Adrenal gland (tissue), 12 donors: ENCODE data around the gene KRCC1. TPM values are rescaled to one million over a fixed set of nuclear protein-coding genes. Genes with fewer than 3 reads are reported as not detected.

ENCODE experiments used
- DNase-seq, 7 donors: peaks; one replicate each; pipeline ENCODE4 v3.0.0-alpha.2; 2019 to 2020
- H3K27ac ChIP-seq, 5 donors: fragments of 200-600 bp; sonication (generic) in 4 of 5; 1 replicate in 3 of 5; 2 replicates in 2 of 5; pipeline versions ENCODE4 v1.5.1 to v1.8.0; 2016 to 2020; ENCODE audit warnings: mild to moderate bottlenecking in 1 of 5
- H3K27me3 ChIP-seq: fragments of 200-600 bp; 2 replicates; pipeline ENCODE4 v1.8.0; 2021
- H3K36me3 ChIP-seq, 2 donors: fragments of 200-600 bp; replicated peaks in 1 of 2; 1 replicate in 1 of 2; 2 replicates in 1 of 2; pipeline versions ENCODE4 v1.5.1 to v1.8.0; 2018 to 2022
- H3K4me1 ChIP-seq, 2 donors: fragments of 200-600 bp; replicated peaks in 1 of 2; 1 replicate in 1 of 2; 2 replicates in 1 of 2; pipeline versions ENCODE4 v1.5.1 to v1.8.0; 2018 to 2021
- H3K4me3 ChIP-seq, 4 donors: fragments of 200-600 bp; sonication (generic) in 3 of 4; one replicate each; pipeline ENCODE4 v1.5.1; 2016 to 2018
- H3K9me3 ChIP-seq, 3 donors: fragments of 200-600 bp; sonication (generic) in 1 of 3; replicated peaks in 1 of 3; 1 replicate in 2 of 3; 2 replicates in 1 of 3; pipeline versions ENCODE4 v1.5.1 to v1.8.0; 2016 to 2021
- POLR2A ChIP-seq, 2 donors: fragments of 450-650 bp; IDR thresholded peaks; one replicate each; pipeline ENCODE4 v1.6.1; 2017; ENCODE audit warnings: antibody characterized with exemption in 2 of 2, mild to moderate bottlenecking in 2 of 2, moderate library complexity in 1 of 2
- WGBS, 4 donors: extraction: QIAGEN DNeasy Blood & Tissue Kit in 2 of 4; methylation state at CpG; one replicate each; pipeline versions ENCODE4 v1.1.5 to v1.1.7; 2013 to 2017; 5-methylcytosine and 5-hydroxymethylcytosine counted together
- intact Hi-C, 2 donors: fragments of 100-400 bp; cut with DNase I; formaldehyde crosslinking; loops; one replicate each; pipeline versions ENCODE4 v1.14.1 to v1.15.0; 2022 to 2023
- polyA plus RNA-seq, 3 donors: library from polyadenylated mRNA; stranded (reverse); fragments of 200-250 nt in 2 of 3; fragments of 350-450 nt in 1 of 3; fragmentation: Illumina TruSeq in 1 of 3; extraction: RNeasy Lipid Tissue Mini Kit (QIAGEN cat#74804) in 1 of 3; gene quantifications; one replicate each; pipeline ENCODE4 v1.2.3, GENCODE V29; 2013 to 2014
- total RNA-seq, 9 donors: library from RNA; depleted of rRNA in 4 of 9; stranded (reverse); fragments of >200 nt in 4 of 9; fragments of 120-200 nt in 1 of 9; fragmentation: NEBNext Ultra II Directional in 1 of 9; extraction: Animal tissue kit (Norgen Biotek cat#: 25700) in 1 of 9; gene quantifications; one replicate each; pipeline versions ENCODE4 v1.1.0 to v1.2.4, GENCODE V29; 2013 to 2023
- TF ChIP-seq, protein P1 (sequence below), 6 experiments: fragments of 450-650 bp in 4 of 6; fragments of 200-600 bp in 2 of 6; sonication (generic) in 1 of 6; IDR thresholded peaks; 1 replicate in 5 of 6; 2 replicates in 1 of 6; pipeline versions ENCODE4 v1.5.1 to v1.8.0; 2016 to 2021; ENCODE audit warnings: antibody characterized with exemption in 6 of 6, mild to moderate bottlenecking in 2 of 6, moderate library complexity in 1 of 6
- donor health status: healthy with polysubstance abuse.
- donor health status: Bipolar disorder and iron deficiency.
- donor health status: DM: yes; HTN: yes; CAD: no.
- donor health status: DM: no; HTN: no; CAD: no.
- donor health status: DM: no; HTN: no; CAD: no.
- donor health status: DM: yes; HTN: yes; CAD: no.

Gene KRCC1
- total and polyA plus RNA-seq, 12 donors: 12.0 to 40.2 (median 20.5) TPM

DNA sequence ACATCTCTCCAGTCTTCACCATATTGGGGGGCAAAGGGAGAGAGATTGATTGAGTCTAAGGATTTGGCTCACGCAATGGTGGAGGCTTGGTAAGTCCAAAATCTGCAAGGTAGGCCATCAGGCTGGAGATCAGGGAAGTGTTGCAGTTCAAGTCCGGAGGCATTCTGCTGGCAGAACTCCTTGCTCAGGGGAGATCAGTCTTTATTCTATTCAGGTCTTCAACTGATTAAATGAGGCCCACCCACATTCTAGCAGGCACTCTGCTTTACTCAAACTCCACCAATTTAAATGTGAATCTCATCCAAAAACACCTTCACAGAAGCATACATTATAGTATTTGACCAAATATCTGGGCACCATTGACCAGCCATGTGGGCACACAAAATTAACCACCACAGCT, 33.4 kb upstream of the KRCC1 start:
- no peak overlapping the region for H3K27ac ChIP-seq
- H3K4me3 ChIP-seq: no peak overlapping the region
- no peak for TF ChIP-seq POLR2A (IDR thresholded peaks at IDR 0.05)
- TF ChIP-seq, protein P1, sequence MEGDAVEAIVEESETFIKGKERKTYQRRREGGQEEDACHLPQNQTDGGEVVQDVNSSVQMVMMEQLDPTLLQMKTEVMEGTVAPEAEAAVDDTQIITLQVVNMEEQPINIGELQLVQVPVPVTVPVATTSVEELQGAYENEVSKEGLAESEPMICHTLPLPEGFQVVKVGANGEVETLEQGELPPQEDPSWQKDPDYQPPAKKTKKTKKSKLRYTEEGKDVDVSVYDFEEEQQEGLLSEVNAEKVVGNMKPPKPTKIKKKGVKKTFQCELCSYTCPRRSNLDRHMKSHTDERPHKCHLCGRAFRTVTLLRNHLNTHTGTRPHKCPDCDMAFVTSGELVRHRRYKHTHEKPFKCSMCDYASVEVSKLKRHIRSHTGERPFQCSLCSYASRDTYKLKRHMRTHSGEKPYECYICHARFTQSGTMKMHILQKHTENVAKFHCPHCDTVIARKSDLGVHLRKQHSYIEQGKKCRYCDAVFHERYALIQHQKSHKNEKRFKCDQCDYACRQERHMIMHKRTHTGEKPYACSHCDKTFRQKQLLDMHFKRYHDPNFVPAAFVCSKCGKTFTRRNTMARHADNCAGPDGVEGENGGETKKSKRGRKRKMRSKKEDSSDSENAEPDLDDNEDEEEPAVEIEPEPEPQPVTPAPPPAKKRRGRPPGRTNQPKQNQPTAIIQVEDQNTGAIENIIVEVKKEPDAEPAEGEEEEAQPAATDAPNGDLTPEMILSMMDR (IDR thresholded peaks at IDR 0.05): no peak
- no peaks in the 10 kb centered on the region for H3K4me1 ChIP-seq
- WGBS, 4 donors: 85 to 97% (median 90%) methylated on average over 2 of the region's 2 CpGs
- intact Hi-C loops: no loop called here
- no peaks in the 10 kb centered on the region for H3K9me3 ChIP-seq
- DNase-seq: no peak
- no peaks in the 10 kb centered on the region for H3K27me3 ChIP-seq
- H3K36me3 ChIP-seq: no peaks in the 10 kb centered on the region

DNA sequence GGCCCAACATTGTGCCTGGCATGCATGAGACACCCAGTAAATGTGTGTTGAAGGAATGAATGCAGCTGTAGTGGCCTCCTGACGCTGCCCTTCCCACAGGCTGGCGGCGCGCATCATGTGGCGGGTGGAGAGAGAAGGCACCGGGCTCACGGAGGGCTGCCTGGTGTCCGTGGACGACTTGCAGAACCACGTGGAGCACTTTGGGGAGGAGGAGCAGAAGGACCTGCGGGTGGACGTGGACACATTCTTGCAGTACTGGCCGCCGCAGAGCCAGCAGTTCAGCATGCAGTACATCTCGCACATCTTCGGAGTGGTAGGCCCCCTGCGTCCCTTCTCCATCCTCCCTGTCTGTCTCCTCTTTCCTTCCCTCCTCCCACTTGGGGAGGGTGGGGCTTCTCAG, 32.2 kb upstream of the KRCC1 start:
- TF ChIP-seq POLR2A (IDR thresholded peaks at IDR 0.05): no peak
- TF ChIP-seq, protein P1 (IDR thresholded peaks at IDR 0.05): no peak
- Histone ChIP-seq H3K4me3 (no peak overlapping the region), H3K27ac (no peak overlapping the region), H3K9me3 (no peaks in the 10 kb centered on the region), H3K27me3 (no peaks in the 10 kb centered on the region), H3K4me1 (no peaks in the 10 kb centered on the region), H3K36me3 (no peaks in the 10 kb centered on the region)
- intact Hi-C loops: no loop called here
- 90 to 94% (median 90%) methylated on average over 10 to 17 of the region's 17 CpGs for WGBS, 4 donors
- DNase-seq: no peak

DNA sequence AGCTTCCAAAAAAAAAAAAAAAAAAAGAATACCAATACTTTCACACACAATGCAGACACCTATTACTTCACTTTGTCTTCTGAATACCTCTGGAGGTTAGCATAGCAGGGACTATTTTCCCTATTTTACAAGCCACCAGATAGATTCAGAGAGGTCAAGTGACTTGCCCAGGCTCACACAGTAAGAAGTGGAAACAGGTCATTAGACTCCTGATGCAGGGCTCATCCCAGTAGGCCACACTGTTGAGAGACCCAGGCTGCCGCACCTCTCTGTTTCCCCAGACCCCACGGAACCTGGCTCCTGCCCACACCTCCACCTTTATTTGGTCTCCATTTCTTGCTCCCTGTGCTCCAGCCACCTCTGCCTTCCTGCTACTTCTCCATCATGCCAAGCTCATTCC, 31.5 kb upstream of the KRCC1 start:
- intact Hi-C loops: no loop called here
- Histone ChIP-seq H3K4me3 (no peak overlapping the region), H3K9me3 (no peaks in the 10 kb centered on the region), H3K4me1 (no peaks in the 10 kb centered on the region), H3K27ac (no peak overlapping the region), H3K36me3 (no peaks in the 10 kb centered on the region), H3K27me3 (no peaks in the 10 kb centered on the region)
- TF ChIP-seq POLR2A (IDR thresholded peaks at IDR 0.05): no peak
- TF ChIP-seq, protein P1 (IDR thresholded peaks at IDR 0.05): no peak
- 81 to 91% (median 89%) methylated on average over 2 of the region's 2 CpGs for WGBS, 4 donors
- no peak for DNase-seq

DNA sequence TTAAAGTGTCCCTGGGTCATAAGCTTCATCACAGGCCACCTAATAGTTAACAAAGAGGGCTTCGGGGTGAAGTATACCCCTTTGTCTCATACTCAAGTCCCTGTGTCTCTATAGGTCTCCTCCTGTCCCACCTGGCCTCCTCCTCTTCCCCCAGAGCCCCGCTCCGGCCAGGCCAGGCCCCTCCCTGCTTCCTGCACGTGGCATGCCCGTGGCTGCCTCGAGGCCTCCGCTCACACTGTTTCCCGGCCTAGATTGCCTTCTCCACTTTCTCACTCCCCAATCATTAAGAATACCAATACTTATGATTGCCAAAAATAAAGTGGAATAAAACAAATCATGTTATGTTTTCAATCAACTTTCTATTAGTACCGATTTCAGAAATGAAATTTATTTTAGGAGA, 30.8 kb upstream of the KRCC1 start:
- intact Hi-C loops: no loop called here
- Histone ChIP-seq H3K4me1 (no peaks in the 10 kb centered on the region), H3K36me3 (no peaks in the 10 kb centered on the region), H3K4me3 (no peak overlapping the region), H3K9me3 (no peaks in the 10 kb centered on the region), H3K27me3 (no peaks in the 10 kb centered on the region), H3K27ac (no peak overlapping the region)
- WGBS, 4 donors: 82 to 92% (median 87%) methylated on average over 9 of the region's 9 CpGs
- DNase-seq: no peak
- no peak for TF ChIP-seq POLR2A (IDR thresholded peaks at IDR 0.05)

GRCh38 chr2:88085602-88086001, 30.0 kb upstream of the KRCC1 start:
- WGBS, 4 donors: 61 to 81% (median 77%) methylated on average over 4 to 5 of the region's 5 CpGs

More at GRCh38 chr2:88085602-88086001, 30.0 kb upstream of the KRCC1 start:
- Histone ChIP-seq H3K27me3 (no peaks in the 10 kb centered on the region), H3K4me1 (no peaks in the 10 kb centered on the region), H3K36me3 (no peaks in the 10 kb centered on the region), H3K4me3 (no peak overlapping the region), H3K27ac (no peak overlapping the region), H3K9me3 (no peaks in the 10 kb centered on the region)
- DNase-seq: no peak
- no peak for TF ChIP-seq POLR2A (IDR thresholded peaks at IDR 0.05)
- TF ChIP-seq, protein P1 (IDR thresholded peaks at IDR 0.05): no peak
- intact Hi-C loops: no loop called here
